Activated T-cell treated with anti-CD3 and anti-CD28 coated beads, Interleukin-2, amount 50 U/mL, for 48 hours (primary cell): ENCODE results near the gene COL17A1.

Experiments
- DNase-seq, 2 experiments: peaks; one replicate each; pipeline ENCODE4 v3.0.0-alpha.2; 2020

Gene COL17A1

GRCh38 chr10:104029521-104029860, 56.2 kb downstream of the COL17A1 start:
- DNase-seq, result no peak

- DNase-seq, result no peak
Observed at GRCh38 chr10:104028823-104029520, 56.7 kb downstream of the COL17A1 start.

GRCh38 chr10:104028146-104028545, 57.5 kb downstream of the COL17A1 start:
- DNase-seq, result peak in 1 of 2 experiments; percentile 34

GRCh38 chr10:104026762-104027161, 58.9 kb downstream of the COL17A1 start:
- DNase-seq, result no peak

- no peak for DNase-seq
Observed at GRCh38 chr10:104025524-104025923, 60.2 kb downstream of the COL17A1 start.

- no peak for DNase-seq
Observed at GRCh38 chr10:104022026-104022425, 63.7 kb downstream of the COL17A1 start.

- DNase-seq, result no peak
Observed at GRCh38 chr10:104021246-104021645, 64.4 kb downstream of the COL17A1 start.

GRCh38 chr10:104020020-104020419, 65.7 kb downstream of the COL17A1 start:
- no peak for DNase-seq

GRCh38 chr10:104018471-104018870, 67.2 kb downstream of the COL17A1 start:
- DNase-seq, result no peak

- no peak for DNase-seq
Observed at GRCh38 chr10:104016661-104017060, 69.0 kb downstream of the COL17A1 start.

GRCh38 chr10:104014176-104014575, 71.5 kb downstream of the COL17A1 start:
- DNase-seq, result no peak

GRCh38 chr10:104013489-104013888, 72.2 kb downstream of the COL17A1 start:
- DNase-seq, result no peak

GRCh38 chr10:104011904-104012303, 73.8 kb downstream of the COL17A1 start:
- no peak for DNase-seq

- no peak for DNase-seq
Observed at GRCh38 chr10:104005172-104005863, 80.4 kb downstream of the COL17A1 start.

- no peak for DNase-seq
Observed at GRCh38 chr10:104002911-104003310, 82.8 kb downstream of the COL17A1 start.

GRCh38 chr10:103998805-103999204, 86.9 kb downstream of the COL17A1 start:
- DNase-seq, result no peak

- no peak for DNase-seq
Observed at GRCh38 chr10:103995134-103995533, 90.5 kb downstream of the COL17A1 start.

GRCh38 chr10:103991393-103992128, 94.1 kb downstream of the COL17A1 start:
- DNase-seq, result no peak

GRCh38 chr10:103990531-103990930, 95.1 kb downstream of the COL17A1 start:
- DNase-seq, result no peak

GRCh38 chr10:103990121-103990520, 95.6 kb downstream of the COL17A1 start:
- no peak for DNase-seq

- DNase-seq, result peak in 1 of 2 experiments; percentile 45
Observed at GRCh38 chr10:103986360-103986759, 99.3 kb downstream of the COL17A1 start.

GRCh38 chr10:103985726-103986125, 100.0 kb downstream of the COL17A1 start:
- no peak for DNase-seq

- DNase-seq, result no peak
Observed at GRCh38 chr10:103983367-103983911, 102.2 kb downstream of the COL17A1 start.

- DNase-seq, result no peak
Observed at GRCh38 chr10:103982639-103983038, 103.0 kb downstream of the COL17A1 start.
